ENCODE measurements around the gene CYTH1.
A peak's percentile ranks its signal among the peaks of the same experiment; 100 is the strongest.
"Not testable (repeated sequence)": the region's sequence is repeated elsewhere in the genome, so short reads cannot be mapped to it uniquely, and the experiment has no call there.

The CYTH1 gene

GRCh38 chr17:78753316-78754250 lies 28.5 kb downstream of the CYTH1 start:
- DNase-seq, result no peak

DNA sequence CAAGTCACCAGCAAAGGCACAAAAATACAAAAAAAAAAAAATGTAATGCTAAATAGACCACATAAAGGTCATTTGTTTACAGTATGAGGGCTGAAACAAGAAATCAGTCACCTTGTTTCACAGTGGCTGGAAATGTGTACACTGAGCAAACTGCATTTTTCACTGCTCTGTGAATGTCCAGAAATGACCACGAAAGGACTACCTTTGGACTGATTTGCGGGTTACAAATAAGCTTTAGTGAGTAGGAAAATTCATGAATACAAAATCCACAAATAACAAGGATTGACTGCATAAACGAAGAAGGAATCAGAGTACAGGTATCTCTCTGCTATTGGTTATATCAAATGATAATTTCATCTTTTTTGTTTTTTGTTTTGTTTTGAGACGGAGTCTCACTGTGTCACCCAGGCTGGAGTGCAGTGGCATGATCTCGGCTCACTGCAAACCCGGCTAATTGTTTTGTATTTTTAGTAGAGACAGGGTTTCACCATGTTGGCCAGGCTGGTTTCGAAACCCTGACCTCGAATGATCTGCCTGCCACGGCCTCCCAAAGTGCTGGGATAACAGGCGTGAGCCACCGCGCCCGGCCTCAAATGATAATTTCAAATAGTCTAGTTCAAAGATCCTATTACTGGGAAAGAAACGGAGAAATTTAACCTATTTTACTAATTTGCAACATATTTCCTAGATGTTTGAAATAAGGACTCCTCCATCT lies 30.5 kb downstream of the CYTH1 start:
- no peak for DNase-seq

GRCh38 chr17:78751000-78751399 lies 31.1 kb downstream of the CYTH1 start:
- DNase-seq, result not testable (repeated sequence)

DNA sequence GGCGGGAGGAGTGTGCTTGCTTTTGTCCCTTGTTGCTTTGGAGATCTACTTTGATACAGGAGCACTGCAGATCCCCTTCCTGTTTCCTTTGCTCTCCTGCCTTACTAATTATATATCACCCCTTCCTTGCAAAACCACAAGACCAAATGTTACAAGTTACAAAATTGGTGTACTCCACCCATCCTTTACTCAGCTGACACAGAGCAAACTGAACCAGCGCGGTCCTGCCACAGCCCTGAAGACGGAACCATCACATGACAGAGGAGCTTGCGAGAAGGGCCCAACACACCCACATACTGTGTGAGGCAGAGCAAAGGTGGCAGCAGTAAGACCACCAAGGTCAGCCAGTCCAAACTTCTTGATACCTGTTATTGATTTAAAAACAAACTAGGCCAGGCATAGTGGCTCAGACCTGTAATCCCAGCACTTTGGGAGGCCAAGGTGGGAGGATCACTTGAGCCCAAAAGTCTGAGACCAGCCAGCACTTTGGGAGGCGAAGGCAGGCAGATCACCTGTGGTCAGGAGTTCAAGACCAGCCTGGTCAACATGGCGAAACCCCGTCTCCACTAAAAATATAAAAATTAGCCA lies 33.2 kb downstream of the CYTH1 start:
- DNase-seq, result peak; percentile 63

DNA sequence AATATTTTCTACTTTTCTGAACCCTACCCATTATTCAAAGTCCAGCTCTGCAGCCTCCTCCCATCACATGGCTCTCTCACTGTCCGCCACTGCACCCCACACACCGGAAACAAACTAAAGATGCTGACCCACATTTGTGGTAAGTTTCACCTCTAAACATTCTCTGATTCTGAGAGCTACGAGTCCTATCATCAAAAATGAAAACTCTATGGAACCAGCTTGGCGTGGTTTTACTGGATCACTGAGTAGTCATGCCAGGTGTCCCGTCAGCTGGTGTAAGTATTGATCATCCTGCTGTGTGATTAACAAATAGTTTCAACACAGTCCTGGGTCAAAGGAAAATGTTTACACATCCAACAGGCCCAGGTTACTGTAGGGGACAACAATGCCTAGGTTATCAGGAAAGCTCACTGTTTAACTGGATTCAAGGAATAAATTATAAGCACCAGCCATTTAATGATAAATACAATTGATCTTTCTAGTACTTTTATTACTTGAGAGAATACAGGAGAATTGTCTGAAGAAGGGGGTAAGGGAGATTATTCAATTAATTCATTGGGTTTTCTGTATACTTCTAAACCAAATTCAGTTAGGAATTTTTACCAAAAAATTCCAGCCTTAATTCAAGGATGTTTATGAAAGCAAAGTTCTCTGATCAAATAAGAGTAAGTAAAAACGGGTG lies 33.9 kb downstream of the CYTH1 start:
- DNase-seq, result no peak

- DNase-seq, result no peak
Measured at GRCh38 chr17:78747488-78747887, 34.6 kb downstream of the CYTH1 start.

DNA sequence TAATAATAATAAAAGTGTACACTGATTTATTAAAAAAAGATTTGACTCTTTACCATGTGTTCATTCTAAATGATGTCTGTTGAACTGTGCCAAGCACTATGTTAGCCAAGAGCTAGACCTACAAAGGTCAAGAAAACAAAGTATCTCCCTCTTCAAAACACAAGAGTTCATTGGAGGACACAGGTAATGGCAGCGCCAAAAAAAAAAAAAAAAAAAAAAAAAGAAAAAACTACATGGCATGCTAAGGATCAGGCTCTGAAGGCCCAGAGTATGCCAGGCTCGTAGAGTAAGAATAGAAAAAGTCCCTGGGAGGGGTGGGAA lies 35.2 kb downstream of the CYTH1 start:
- DNase-seq, result no peak

- DNase-seq, result no peak
Measured at GRCh38 chr17:78746263-78746948, 35.7 kb downstream of the CYTH1 start.

GRCh38 chr17:78745407-78746088 lies 36.5 kb downstream of the CYTH1 start:
- DNase-seq, result no peak

- DNase-seq, result no peak
Measured at GRCh38 chr17:78742901-78743300, 39.2 kb downstream of the CYTH1 start.

- DNase-seq, result no peak
Measured at GRCh38 chr17:78741644-78742284, 40.3 kb downstream of the CYTH1 start.

DNA sequence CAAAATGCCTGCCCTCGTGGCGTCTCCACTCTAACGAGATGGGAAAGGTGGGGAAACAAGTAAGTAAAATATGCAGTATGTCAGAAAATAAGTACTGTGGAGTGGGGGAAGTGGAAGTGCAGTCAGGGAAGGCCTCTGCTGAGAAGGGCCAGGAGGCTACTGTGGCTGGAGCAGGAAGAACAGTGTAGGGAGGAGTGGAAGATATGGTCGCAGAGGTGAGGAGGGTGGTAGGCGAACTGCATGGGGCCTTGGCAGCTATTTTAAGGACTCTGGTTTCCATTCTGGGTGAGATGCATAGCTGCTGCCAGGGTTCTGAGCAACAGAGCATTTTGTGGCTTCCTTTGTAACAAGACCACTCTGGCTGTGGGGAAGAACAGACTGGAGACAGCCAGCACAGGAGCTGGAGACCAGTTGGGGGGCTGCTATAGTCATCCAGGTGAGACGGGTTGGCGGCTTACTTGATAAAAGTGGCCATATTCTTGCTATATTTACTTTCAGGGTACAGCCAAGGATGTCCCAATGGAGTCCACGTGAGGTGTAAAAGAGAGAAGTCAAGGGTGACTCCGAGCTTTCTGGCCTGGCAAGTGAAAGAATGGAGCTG lies 42.6 kb downstream of the CYTH1 start:
- no peak for DNase-seq

DNA sequence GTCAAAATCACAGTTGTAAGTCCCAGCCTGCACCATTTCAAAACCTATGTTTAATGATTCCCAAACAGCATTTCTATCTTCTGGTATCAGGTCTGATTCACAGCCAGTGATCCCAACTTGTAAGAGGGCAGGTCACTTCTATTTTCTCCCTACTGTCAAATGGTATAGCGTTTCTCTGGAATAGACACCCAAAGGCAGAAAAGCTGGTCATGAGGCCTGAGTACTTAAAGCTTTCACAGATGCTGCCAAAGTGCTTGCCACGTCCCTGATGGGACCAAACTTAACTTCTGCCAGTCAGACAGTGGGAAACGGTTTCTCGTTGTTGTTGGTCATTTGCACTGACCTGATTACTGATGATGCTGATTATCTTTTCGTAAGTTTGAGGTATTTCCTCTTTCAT lies 43.4 kb downstream of the CYTH1 start:
- no peak for DNase-seq

DNA sequence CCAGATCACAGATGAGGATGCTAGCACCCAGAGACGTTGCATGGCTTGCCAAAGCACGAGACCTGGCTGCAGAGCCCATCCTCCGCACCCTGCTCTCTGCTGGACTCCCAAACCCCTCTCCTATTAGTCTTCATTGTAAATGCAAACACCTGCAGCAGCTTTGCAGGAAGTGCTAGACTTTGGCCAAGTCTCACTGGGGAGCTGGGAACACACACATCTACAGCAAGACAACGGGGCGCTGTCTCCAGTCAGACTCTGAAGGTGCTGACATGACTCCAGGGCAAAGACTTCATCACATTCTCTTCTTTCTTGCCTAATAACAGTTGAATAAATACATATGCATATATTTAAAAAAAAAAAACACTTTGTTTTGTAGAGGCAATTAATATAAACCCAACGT lies 43.8 kb downstream of the CYTH1 start:
- DNase-seq, result no peak

GRCh38 chr17:78737332-78737731 lies 44.7 kb downstream of the CYTH1 start:
- DNase-seq, result no peak

GRCh38 chr17:78736526-78737079 lies 45.5 kb downstream of the CYTH1 start:
- DNase-seq, result peak; percentile 50

DNA sequence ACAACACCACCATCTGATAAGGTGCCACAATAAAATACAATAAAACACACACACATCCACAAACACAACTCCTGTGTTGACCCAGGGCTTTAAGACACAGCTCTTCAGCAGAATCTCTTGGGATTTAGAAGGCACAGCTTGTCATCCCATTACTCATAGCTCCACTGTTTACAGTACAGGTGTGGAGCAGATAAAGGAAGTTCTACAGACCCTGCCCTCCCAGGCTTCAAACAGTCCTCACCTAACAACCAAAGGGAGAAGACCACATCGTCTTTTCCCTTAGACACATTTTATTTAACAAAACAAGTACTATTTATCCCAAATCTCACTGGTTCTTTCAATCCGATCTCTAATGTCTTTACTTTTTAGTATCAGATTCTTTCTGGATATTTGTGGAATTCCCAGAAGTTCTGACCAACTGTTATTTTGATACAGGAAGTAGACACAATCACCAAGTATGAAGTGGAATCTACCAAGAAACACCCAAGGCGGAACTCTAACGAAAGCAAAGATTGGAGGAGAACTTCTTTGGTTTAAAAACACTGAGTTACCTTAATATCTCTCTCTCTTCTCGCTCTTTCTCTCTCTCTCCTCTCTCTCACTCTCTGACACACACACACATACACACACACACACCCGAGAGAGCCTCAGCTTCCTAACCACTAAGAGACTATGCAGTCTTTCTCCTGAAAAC lies 46.1 kb downstream of the CYTH1 start:
- no peak for DNase-seq

GRCh38 chr17:78734793-78735641 lies 47.1 kb downstream of the CYTH1 start:
- DNase-seq, result no peak

DNA sequence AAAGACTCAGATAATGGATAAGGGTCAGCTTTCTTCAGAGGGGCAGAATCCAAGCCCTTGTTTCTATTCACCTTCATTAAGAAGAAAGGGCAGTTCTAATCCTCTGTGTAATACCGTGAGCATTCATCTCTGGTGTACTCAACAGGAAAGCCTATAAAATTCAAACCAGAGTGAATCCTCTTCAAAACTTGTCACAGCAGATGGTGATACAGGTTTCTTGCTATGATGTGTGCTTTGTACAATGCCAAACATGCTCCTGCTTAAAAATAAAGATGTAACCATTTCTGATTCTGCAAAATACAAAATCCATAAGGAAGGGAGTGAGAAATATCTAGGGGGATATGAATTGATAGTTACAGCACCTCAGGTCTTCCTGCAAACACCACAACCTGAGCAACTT lies 49.7 kb downstream of the CYTH1 start:
- DNase-seq, result no peak
